ENCODE results near the gene PIK3C2A.

PIK3C2A gene

DNA sequence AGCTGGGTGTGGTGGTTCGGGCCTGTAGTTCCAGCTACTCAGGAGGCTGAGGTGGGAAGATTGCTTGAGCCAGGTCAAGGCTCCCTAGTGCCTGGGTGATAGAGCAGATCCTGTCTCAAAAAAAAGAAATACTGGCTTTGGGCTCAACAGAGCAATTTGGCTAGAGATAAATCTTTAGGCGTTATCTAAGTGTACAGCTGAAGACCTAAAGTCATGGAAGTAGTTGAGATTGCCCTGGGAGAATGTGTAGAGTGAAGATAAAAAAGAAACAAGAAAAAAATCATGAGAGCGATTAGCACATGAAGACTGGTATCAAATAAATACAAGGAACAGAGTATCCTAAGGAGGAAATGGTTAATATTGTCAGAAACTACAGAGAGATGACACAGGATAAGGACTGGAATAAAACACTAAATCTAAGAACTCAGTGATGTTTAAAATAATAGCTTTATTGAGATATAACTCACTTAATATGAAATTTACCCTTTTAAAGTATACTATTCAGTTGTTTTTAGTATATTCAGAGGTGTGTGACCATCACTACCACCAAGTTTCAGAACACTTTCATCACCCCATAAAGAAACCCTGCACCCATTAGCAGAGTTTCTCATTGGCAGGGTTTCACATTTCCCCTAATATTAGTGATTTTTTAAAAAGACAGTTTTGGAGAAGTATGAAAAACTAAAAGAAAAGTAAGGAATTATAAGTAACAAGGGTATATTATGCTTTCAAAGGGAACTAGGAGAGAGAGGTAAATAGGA is 20.7 kb downstream of the PIK3C2A start:
- DNase-seq (ENCODE audit: low read depth in 2 of 2), result no peak
- TF ChIP-seq, protein P1, sequence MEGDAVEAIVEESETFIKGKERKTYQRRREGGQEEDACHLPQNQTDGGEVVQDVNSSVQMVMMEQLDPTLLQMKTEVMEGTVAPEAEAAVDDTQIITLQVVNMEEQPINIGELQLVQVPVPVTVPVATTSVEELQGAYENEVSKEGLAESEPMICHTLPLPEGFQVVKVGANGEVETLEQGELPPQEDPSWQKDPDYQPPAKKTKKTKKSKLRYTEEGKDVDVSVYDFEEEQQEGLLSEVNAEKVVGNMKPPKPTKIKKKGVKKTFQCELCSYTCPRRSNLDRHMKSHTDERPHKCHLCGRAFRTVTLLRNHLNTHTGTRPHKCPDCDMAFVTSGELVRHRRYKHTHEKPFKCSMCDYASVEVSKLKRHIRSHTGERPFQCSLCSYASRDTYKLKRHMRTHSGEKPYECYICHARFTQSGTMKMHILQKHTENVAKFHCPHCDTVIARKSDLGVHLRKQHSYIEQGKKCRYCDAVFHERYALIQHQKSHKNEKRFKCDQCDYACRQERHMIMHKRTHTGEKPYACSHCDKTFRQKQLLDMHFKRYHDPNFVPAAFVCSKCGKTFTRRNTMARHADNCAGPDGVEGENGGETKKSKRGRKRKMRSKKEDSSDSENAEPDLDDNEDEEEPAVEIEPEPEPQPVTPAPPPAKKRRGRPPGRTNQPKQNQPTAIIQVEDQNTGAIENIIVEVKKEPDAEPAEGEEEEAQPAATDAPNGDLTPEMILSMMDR (IDR thresholded peaks at IDR 0.05; ENCODE audit: low read depth, low read length), result no peak
- no peak overlapping the region for H3K4me3 ChIP-seq (replicated peaks in 1 of 2; ENCODE audit: low read depth in 2 of 2, low read length in 2 of 2)

DNA sequence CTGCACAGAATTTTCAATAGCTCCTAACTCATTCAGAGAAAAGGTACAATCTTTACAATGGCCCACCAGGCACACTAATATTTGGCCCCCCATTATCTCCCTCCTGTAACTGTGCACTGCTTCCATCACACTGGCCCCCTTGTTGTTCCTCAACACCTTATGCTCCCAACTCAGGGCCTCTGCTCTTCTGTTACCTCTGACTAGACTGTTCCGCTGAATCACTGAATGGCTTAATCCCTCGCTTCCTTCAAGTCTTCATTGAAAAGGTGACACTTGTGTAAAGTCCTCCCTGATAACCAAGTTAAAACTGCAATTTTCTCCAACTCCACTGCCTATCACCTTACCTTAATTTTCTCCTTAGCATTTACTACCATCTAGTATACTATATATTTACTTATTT is 21.8 kb downstream of the PIK3C2A start:
- DNase-seq (ENCODE audit: low read depth in 2 of 2), result no peak
- TF ChIP-seq, protein P1 (IDR thresholded peaks at IDR 0.05; ENCODE audit: low read depth, low read length), result no peak
- no peak overlapping the region for H3K4me3 ChIP-seq (replicated peaks in 1 of 2; ENCODE audit: low read depth in 2 of 2, low read length in 2 of 2)

DNA sequence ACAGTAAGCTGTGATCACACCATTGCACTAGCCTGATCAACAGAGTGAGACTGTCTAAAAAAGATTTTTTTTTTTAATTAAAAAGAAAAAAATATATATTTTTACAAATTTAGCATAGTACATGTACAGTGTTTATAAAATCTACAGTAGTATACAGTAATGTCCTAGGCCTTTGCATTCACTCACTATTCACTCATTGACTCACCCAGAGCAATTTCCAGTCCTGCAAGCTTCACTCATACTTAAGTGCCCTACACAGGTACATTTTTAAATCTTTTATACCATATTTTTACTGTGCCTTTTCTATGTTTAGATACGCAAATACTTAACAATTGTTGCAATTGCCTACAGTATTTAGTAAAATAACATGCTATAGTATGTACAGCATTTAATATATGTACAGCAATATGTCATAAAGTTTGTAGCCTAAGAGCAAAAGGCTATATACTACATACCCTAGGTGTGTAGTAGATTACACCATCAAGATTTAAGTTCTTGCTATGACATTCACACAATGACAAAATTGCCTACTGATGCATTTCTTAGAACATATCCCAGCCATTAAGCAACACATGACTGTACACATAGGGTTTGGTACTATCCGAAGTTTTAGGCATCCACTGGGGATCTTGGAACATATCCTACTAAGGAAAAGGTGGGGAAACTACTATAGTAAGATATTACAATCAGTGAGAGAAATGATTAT is 22.8 kb downstream of the PIK3C2A start:
- TF ChIP-seq, protein P1 (IDR thresholded peaks at IDR 0.05; ENCODE audit: low read depth, low read length), result no peak
- no peak for DNase-seq (ENCODE audit: low read depth in 2 of 2)
- H3K4me3 ChIP-seq (replicated peaks in 1 of 2; ENCODE audit: low read depth in 2 of 2, low read length in 2 of 2), result no peak overlapping the region

DNA sequence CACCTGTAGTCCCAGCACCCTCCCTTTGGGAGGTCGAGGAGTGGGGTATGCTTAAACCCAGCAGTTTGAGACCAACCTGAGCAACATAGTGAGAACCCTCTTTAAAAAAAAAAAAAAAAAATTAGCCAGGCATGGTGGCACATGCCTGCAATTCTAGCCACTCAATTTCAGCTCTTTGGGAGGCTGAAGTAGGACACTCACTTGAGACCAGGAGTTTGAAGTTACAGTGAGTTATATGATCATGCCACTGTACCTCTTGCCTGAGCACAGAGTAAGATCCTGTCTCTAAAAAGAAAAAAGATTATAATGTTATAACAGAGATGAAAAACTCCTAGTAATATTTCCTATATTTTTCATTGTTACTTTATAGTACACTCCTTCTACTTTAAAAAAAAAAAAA is 23.9 kb downstream of the PIK3C2A start:
- DNase-seq (ENCODE audit: low read depth in 2 of 2), result no peak
- TF ChIP-seq, protein P1 (IDR thresholded peaks at IDR 0.05; ENCODE audit: low read depth, low read length), result no peak
- H3K4me3 ChIP-seq (replicated peaks in 1 of 2; ENCODE audit: low read depth in 2 of 2, low read length in 2 of 2), result no peak overlapping the region

DNA sequence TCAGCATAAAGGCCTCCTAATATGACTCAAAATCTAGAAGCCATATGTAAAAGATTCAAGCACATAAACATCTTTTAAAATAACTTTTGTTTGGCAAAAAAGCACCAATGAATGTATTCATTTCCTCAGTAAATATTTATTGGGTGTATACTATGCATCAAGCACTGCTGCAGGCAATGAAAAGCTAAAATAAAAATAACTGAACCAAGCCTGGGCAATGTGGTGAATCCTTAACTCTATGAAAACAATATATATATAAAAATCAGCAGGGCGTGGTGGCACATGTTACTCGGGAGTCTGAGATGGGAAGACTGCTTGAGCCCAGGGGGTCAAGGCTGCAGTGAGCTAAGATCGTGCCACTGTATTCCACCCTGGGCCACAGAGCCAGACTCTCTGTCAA is 27.8 kb downstream of the PIK3C2A start:
- no peak for DNase-seq (ENCODE audit: low read depth in 2 of 2)
- H3K4me3 ChIP-seq (replicated peaks in 1 of 2; ENCODE audit: low read depth in 2 of 2, low read length in 2 of 2), result no peak overlapping the region
- TF ChIP-seq, protein P1 (IDR thresholded peaks at IDR 0.05; ENCODE audit: low read depth, low read length), result no peak

DNA sequence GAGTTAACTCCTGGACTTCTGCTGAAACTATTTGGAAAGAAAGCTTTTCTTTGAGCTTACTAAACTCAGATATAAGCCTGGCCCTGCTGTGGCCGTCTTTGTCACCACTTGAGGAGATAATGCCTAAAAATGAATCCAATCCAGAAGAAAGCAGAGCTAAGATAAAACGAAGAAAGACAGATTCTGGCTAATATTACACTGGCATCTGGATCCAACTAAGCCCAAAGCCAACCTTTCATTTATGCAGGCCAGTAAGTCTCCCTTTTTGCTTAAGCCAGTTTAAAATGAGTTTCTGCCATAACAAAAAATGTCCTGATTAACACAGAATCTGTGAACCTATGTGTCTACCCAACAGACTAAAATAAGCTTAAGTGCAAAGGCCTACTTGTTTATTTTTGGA is 34.5 kb downstream of the PIK3C2A start:
- peak in 1 of 2 donors; percentile 20 for DNase-seq (ENCODE audit: low read depth in 2 of 2)
- no peak overlapping the region for H3K4me3 ChIP-seq (replicated peaks in 1 of 2; ENCODE audit: low read depth in 2 of 2, low read length in 2 of 2)
- TF ChIP-seq, protein P1 (IDR thresholded peaks at IDR 0.05; ENCODE audit: low read depth, low read length), result no peak
